ENCODE data around the gene SSBP3. TPM values are rescaled to one million over a fixed set of nuclear protein-coding genes. Genes with fewer than 3 reads are reported as not detected.

SSBP3 gene
- total and polyA plus RNA-seq, 9 of the 15 experiments (the other 6 are each of a cell fraction or from before 2014, with no cell fraction given), result 8.7 to 108 (median 33.8) TPM

- H3K27me3 ChIP-seq (ENCODE audit: control insufficient read depth in 2 of 2, insufficient read depth in 2 of 2, low read length in 2 of 2), result no peaks in the 10 kb centered on the region
- no peak overlapping the region for H2AFZ ChIP-seq (ENCODE audit: low read depth, low read length)
- no peaks in the 10 kb centered on the region for H4K20me1 ChIP-seq (replicated peaks; ENCODE audit: control insufficient read depth, insufficient read depth, low read length)
- POLR2A ChIA-PET, result no interaction called here
- H3K79me2 ChIP-seq (ENCODE audit: control insufficient read depth, insufficient read depth, low read length), result no peaks in the 10 kb centered on the region
- no peaks in the 10 kb centered on the region for H3K4me1 ChIP-seq (replicated peaks in 1 of 2; ENCODE audit: control insufficient read depth in 2 of 2, insufficient read depth in 2 of 2, low read length in 2 of 2)
- peaks cover 45% of the 10 kb centered on the region for H3K36me3 ChIP-seq (ENCODE audit: control insufficient read depth, insufficient read depth, low read length)
- DNase-seq (ENCODE audit: extremely low read depth in 1 of 4, low spot score in 3 of 4) (no peak), FAIRE-seq (no peak), ATAC-seq (no peak)
- H3K9ac ChIP-seq (ENCODE audit: insufficient read depth in 1 of 2, low read depth in 2 of 2, low read length in 2 of 2), result no peak overlapping the region
- WGBS (ENCODE audit: insufficient coverage, low coverage, missing lambda C conversion rate), result 85% methylated on average over 5 of the region's 5 CpGs
- no TSS peak for BruUV-seq (replicated peaks)
- no peak overlapping the region for H3K27ac ChIP-seq (ENCODE audit: extremely low read depth, low read depth, low read length)
- TF ChIP-seq, protein P1, sequence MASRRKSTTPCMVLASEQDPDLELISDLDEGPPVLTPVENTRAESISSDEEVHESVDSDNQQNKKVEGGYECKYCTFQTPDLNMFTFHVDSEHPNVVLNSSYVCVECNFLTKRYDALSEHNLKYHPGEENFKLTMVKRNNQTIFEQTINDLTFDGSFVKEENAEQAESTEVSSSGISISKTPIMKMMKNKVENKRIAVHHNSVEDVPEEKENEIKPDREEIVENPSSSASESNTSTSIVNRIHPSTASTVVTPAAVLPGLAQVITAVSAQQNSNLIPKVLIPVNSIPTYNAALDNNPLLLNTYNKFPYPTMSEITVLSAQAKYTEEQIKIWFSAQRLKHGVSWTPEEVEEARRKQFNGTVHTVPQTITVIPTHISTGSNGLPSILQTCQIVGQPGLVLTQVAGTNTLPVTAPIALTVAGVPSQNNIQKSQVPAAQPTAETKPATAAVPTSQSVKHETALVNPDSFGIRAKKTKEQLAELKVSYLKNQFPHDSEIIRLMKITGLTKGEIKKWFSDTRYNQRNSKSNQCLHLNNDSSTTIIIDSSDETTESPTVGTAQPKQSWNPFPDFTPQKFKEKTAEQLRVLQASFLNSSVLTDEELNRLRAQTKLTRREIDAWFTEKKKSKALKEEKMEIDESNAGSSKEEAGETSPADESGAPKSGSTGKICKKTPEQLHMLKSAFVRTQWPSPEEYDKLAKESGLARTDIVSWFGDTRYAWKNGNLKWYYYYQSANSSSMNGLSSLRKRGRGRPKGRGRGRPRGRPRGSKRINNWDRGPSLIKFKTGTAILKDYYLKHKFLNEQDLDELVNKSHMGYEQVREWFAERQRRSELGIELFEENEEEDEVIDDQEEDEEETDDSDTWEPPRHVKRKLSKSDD (conservative IDR thresholded peaks at IDR 0.05; ENCODE audit: low read length), result no peak
- TF ChIP-seq, protein P2, sequence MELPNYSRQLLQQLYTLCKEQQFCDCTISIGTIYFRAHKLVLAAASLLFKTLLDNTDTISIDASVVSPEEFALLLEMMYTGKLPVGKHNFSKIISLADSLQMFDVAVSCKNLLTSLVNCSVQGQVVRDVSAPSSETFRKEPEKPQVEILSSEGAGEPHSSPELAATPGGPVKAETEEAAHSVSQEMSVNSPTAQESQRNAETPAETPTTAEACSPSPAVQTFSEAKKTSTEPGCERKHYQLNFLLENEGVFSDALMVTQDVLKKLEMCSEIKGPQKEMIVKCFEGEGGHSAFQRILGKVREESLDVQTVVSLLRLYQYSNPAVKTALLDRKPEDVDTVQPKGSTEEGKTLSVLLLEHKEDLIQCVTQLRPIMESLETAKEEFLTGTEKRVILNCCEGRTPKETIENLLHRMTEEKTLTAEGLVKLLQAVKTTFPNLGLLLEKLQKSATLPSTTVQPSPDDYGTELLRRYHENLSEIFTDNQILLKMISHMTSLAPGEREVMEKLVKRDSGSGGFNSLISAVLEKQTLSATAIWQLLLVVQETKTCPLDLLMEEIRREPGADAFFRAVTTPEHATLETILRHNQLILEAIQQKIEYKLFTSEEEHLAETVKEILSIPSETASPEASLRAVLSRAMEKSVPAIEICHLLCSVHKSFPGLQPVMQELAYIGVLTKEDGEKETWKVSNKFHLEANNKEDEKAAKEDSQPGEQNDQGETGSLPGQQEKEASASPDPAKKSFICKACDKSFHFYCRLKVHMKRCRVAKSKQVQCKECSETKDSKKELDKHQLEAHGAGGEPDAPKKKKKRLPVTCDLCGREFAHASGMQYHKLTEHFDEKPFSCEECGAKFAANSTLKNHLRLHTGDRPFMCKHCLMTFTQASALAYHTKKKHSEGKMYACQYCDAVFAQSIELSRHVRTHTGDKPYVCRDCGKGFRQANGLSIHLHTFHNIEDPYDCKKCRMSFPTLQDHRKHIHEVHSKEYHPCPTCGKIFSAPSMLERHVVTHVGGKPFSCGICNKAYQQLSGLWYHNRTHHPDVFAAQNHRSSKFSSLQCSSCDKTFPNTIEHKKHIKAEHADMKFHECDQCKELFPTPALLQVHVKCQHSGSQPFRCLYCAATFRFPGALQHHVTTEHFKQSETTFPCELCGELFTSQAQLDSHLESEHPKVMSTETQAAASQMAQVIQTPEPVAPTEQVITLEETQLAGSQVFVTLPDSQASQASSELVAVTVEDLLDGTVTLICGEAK (IDR thresholded peaks at IDR 0.05), result no peak
- TF ChIP-seq, protein P2 (CRISPR knock-in tag; IDR thresholded peaks at IDR 0.05), result no peak
- TF ChIP-seq C11orf30 (IDR thresholded peaks at IDR 0.05; ENCODE audit: low read depth), result no peak
- no peak for TF ChIP-seq MAZ (CRISPR knock-in tag; conservative IDR thresholded peaks at IDR 0.05 in 1 of 2, IDR thresholded peaks at IDR 0.05 in 1 of 2)
- TF ChIP-seq ZNF384 (IDR thresholded peaks at IDR 0.05; ENCODE audit: low read depth, low read length), result no peak
- peak; percentile 68 for TF ChIP-seq ZNF121 (CRISPR knock-in tag; conservative IDR thresholded peaks at IDR 0.05)
- TF ChIP-seq SIN3A (IDR thresholded peaks at IDR 0.05; ENCODE audit: borderline replicate concordance in 2 of 2, control insufficient read depth in 1 of 2, low read depth in 2 of 2, low read length in 2 of 2), result no peak
- TF ChIP-seq MLLT1 (IDR thresholded peaks at IDR 0.05), result no peak
- intact Hi-C loops (cut with micrococcal nuclease), result no loop called here
- H3K4me2 ChIP-seq (ENCODE audit: insufficient read depth, low read length), result no peak overlapping the region
- H3K4me3 ChIP-seq, result no peak overlapping the region
- in situ Hi-C loops (cut with MboI), result no loop called here
- CTCF ChIA-PET (ENCODE audit: low intra/inter-chr PET ratio), result no interaction called here
- no peaks in the 10 kb centered on the region for H3K9me3 ChIP-seq (replicated peaks; ENCODE audit: control insufficient read depth, insufficient read depth, low read depth, low read length)
- H3K9me1 ChIP-seq (ENCODE audit: control insufficient read depth, insufficient read depth, low read length), result no peaks in the 10 kb centered on the region
These were observed 212.7 kb downstream of the SSBP3 start for GRCh38 chr1:54193453-54193852.
